ENCODE data around the gene POLR2H.

POLR2H gene

GRCh38 chr3:184346480-184347190 lies 14.9 kb upstream of the POLR2H start:
- Histone ChIP-seq H3K36me3 (ENCODE audit: control insufficient read depth, low read length) (no peaks in the 10 kb centered on the region), H3K9me2 (replicated peaks; ENCODE audit: control insufficient read depth, low read length) (no peaks in the 10 kb centered on the region), H3K27me3 (ENCODE audit: control insufficient read depth, low read length) (no peaks in the 10 kb centered on the region), H3F3A (ENCODE audit: control insufficient read depth, insufficient read depth) (no peaks in the 10 kb centered on the region), H3K4me1 (ENCODE audit: control insufficient read depth, low read length) (no peaks in the 10 kb centered on the region), H3K4me2 (ENCODE audit: low read length) (no peak overlapping the region), H3K4me3 (ENCODE audit: low read length) (no peak overlapping the region), H3K79me2 (ENCODE audit: control insufficient read depth, low read length) (no peaks in the 10 kb centered on the region), H4K20me1 (ENCODE audit: control insufficient read depth, insufficient read depth, low read depth, low read length) (no peaks in the 10 kb centered on the region), H3K27ac (ENCODE audit: low read depth, low read length) (no peak overlapping the region), H3K9me3 (ENCODE audit: control insufficient read depth, insufficient read depth, low read length) (no peaks in the 10 kb centered on the region)
- TF ChIP-seq EZH2phosphoT487 (IDR thresholded peaks at IDR 0.05; ENCODE audit: borderline replicate concordance, low read length) = no peak
- no peak for TF ChIP-seq CTCF (IDR thresholded peaks at IDR 0.05; ENCODE audit: low read depth, low read length, poor library complexity, severe bottlenecking)

DNA sequence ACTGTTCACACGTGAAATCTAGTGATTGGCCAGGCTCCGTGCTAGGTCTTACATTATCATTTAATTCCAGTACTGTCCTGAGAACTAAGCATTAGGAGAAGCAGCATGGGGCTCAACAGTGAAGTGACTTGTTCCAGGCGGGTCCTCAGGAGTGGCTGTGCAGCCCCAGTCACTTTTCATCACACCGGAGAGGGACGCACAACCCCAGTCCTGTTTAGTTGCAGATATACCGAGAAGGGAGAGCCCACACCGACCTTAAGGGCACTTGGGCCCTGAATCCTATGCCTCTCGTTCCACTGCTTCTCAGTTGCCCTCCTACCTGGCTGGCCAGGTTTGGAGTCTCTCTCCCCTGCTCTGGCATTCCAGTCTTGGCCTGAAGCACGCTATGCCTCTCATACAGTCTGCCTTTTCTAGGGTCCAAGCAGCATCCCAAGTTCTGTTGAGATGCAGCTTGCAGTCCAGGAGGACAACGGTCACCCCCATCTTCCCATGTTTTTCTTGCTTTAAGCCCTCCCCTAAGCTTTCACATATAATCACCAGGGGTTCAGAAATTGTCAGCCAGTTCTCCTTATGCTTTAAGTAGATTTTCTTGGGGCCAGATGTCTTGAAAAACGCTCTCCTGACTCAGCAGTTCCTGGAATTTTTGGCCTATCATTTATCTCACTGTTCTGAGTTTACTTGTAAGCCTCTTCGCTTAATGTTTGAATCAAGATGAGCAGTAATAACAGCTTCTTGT lies 14.0 kb upstream of the POLR2H start:
- Histone ChIP-seq H3K9me3 (ENCODE audit: control insufficient read depth, insufficient read depth, low read length) (no peaks in the 10 kb centered on the region), H3K27ac (ENCODE audit: low read depth, low read length) (no peak overlapping the region), H3K79me2 (ENCODE audit: control insufficient read depth, low read length) (no peaks in the 10 kb centered on the region), H4K20me1 (ENCODE audit: control insufficient read depth, insufficient read depth, low read depth, low read length) (no peaks in the 10 kb centered on the region), H3K9me2 (replicated peaks; ENCODE audit: control insufficient read depth, low read length) (no peaks in the 10 kb centered on the region), H3K4me3 (ENCODE audit: low read length) (no peak overlapping the region), H3K4me2 (ENCODE audit: low read length) (no peak overlapping the region), H3K36me3 (ENCODE audit: control insufficient read depth, low read length) (no peaks in the 10 kb centered on the region), H3F3A (ENCODE audit: control insufficient read depth, insufficient read depth) (no peaks in the 10 kb centered on the region), H3K4me1 (ENCODE audit: control insufficient read depth, low read length) (no peaks in the 10 kb centered on the region), H3K27me3 (ENCODE audit: control insufficient read depth, low read length) (no peaks in the 10 kb centered on the region)
- TF ChIP-seq CTCF (IDR thresholded peaks at IDR 0.05; ENCODE audit: low read depth, low read length, poor library complexity, severe bottlenecking) (no peak), EZH2phosphoT487 (IDR thresholded peaks at IDR 0.05; ENCODE audit: borderline replicate concordance, low read length) (no peak)

GRCh38 chr3:184348057-184348382 lies 13.5 kb upstream of the POLR2H start:
- no peak for TF ChIP-seq CTCF (IDR thresholded peaks at IDR 0.05; ENCODE audit: low read depth, low read length, poor library complexity, severe bottlenecking)
- no peak for TF ChIP-seq EZH2phosphoT487 (IDR thresholded peaks at IDR 0.05; ENCODE audit: borderline replicate concordance, low read length)
- Histone ChIP-seq H3K36me3 (ENCODE audit: control insufficient read depth, low read length) (no peaks in the 10 kb centered on the region), H3K27me3 (ENCODE audit: control insufficient read depth, low read length) (no peaks in the 10 kb centered on the region), H3K9me3 (ENCODE audit: control insufficient read depth, insufficient read depth, low read length) (no peaks in the 10 kb centered on the region), H3K27ac (ENCODE audit: low read depth, low read length) (no peak overlapping the region), H3K4me1 (ENCODE audit: control insufficient read depth, low read length) (no peaks in the 10 kb centered on the region), H3K79me2 (ENCODE audit: control insufficient read depth, low read length) (no peaks in the 10 kb centered on the region), H3K4me2 (ENCODE audit: low read length) (no peak overlapping the region), H3K9me2 (replicated peaks; ENCODE audit: control insufficient read depth, low read length) (no peaks in the 10 kb centered on the region), H3F3A (ENCODE audit: control insufficient read depth, insufficient read depth) (no peaks in the 10 kb centered on the region), H4K20me1 (ENCODE audit: control insufficient read depth, insufficient read depth, low read depth, low read length) (no peaks in the 10 kb centered on the region), H3K4me3 (ENCODE audit: low read length) (no peak overlapping the region)

Data from DOHH2 (cell line).